Stimulated activated CD8-positive, alpha-beta memory T cell treated with anti-CD3 and anti-CD28 coated beads, Interleukin-2, amount 100 ng/mL, for 1 hour (primary cell): ENCODE data around the gene PIK3R3.

ENCODE experiments used
- DNase-seq, 2 donors: peaks; one replicate each; pipeline ENCODE4 v3.0.0-alpha.2; 2020; ENCODE audit warnings: low read depth in 2 of 2

Gene PIK3R3

DNA sequence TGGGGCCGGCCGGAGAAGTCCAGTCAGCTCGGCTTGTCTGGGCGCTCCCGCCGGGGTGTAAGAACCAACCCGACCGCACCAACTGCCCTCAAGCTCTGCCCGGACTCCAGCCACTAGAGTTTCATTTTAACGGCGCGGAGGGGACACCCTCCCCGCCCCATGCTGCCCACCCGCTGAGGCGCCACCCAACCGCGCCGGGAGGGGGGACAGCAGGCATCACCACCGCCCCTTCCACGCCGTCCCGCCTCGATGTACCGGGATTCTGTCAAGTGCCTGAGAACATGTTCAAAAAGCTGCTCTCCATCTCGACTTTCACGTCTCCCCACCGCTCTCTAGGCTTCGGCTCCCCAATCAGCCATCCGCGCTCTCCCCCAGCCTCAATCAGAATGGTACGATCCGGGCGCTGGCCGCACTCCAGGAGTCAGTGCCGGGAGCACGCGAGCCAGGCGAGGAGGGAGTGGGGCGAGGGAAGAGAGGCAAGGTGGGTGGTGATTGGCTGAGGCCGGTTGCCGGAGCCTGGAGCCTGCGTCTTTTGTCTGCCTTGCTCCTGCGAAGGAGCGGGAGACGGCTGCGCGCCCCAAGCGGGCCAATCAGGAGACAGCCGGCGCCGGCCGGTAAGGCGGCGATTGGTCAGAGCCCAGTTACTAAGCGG, at the start of gene PIK3R3:
Gene PIK3R3 (minus strand): TSS at position 101 of the 652 bp plus-strand sequence. CDS start 677 bp downstream, outside the sequence.
- peak; percentile 68 to 71 for DNase-seq

- no peak for DNase-seq
These were observed 49.2 kb upstream of the PIK3R3 start for GRCh38 chr1:46181343-46182260.

- no peak for DNase-seq
These were observed 47.7 kb upstream of the PIK3R3 start for GRCh38 chr1:46180082-46180616.

DNA sequence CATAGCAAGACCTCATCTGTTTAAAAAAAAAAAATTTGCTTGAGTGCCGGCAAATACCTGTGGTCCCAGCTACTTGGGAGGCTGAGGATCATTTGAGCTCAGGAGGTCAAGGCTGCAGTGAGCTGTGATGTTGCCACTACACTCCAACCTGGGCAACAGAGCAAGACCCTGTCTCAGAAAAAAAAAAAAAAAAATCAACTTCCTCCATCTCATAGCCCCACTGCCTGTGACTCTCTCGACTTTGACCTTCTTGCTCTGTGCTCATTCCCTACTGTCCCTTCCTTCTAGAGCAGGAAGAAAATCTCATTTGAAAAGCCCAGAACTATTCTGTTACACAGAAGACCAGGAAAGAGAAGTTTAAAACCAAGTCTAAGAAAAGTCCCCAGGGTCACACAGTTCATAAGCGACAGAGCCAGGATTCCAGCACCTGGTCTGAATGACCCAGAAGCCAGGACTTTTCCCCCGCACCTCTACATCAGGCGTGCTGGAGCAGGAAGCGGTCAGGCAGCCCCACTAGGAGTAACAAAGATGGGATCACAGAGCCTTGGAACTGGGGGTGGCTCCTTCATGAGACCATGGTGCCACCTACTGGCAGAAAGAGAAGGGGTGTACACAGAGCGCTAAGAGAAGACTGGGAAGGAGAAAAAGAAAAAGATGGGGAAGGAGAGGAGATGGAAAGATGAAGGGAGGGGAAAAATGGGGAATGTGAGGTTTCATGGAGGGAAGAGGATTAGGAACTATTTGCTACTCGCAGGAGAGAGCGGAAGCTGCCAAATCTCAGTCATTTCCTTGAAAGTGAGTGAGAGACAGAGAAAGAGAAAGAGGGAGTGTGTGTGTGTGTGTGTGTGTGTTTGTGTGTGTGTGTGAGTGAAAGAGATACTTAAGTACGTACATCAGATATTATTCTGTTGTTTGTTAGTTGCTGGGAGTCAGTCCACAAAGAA, 47.0 kb upstream of the PIK3R3 start:
- DNase-seq: peak; percentile 28 to 47

DNA sequence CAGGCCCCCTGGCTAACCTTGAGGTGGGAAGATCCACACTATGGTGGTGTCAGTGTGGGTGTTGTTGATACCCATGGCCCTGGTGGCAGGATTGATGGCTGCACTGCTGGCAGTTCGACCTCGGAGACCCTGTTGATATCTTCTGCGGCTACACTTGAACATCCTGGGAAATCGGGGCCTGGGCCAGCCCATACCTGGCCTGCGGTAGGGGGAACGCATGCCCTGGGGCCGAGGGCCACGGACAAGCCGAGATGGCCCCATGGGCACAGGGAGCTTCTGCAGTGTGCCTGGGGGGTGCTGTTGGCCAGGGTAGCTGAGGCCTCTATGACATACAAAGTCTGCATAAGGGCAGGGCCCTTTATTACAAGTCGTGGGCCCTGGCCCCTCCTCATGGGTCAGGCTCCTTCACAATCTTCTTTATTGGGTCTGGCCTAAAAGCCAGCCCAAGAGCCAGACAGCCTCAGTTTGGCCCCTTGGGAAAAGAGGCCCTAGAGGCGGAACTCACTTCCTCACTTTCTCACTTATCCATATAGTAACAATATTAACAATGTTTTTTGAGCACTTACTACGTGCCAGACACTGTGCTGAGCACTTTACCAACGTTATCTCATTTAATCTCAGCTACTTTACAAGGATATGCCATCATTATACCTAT, 43.9 kb upstream of the PIK3R3 start, which contains the start of gene P3R3URF:
Gene P3R3URF (minus strand): TSS at position 278 of the 655 bp plus-strand sequence. CDS start 17 bp downstream, at position 261.
- no peak for DNase-seq

GRCh38 chr1:46175243-46175642, 42.8 kb upstream of the PIK3R3 start:
- DNase-seq: no peak

DNA sequence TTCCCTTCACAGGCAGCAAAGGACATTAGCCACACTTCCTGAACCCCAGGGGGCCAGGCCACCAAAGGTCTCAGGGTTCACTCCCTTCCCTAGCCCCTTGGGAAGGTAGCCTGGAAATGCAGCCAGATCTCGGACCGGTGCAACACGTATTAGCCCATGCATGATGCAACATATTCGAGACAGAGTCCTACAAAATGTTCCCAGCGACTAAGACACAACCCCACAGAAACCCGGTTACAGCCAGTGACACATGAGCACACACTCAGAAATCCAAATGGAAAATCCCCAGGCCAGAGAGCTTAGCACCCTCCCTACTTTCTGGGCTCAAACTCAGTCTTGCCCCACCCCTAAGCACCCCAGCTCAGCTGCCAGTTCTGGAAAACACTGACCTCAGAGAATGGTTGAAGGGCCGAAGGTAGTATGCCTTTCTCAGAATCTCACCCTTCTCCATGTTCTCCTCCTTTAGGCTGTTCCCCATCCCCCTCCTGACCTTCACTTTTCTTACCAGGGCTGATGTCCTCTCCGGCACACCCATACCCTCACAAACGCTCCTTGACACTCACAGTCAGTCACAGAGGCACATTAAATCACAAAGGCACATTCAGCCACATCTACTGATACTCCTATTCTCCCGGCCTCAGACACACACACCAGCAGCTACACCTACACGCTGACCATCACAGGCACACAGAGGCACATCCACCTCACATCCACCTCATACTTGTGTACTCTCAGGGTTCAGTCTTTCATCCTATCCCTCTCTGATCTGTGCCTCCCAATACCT, 42.2 kb upstream of the PIK3R3 start, which contains the start of gene TSPAN1:
Gene TSPAN1 (plus strand): TSS at position 640 of the 784 bp plus-strand sequence. CDS start 6,021 bp downstream, outside the sequence.
- DNase-seq: no peak

DNA sequence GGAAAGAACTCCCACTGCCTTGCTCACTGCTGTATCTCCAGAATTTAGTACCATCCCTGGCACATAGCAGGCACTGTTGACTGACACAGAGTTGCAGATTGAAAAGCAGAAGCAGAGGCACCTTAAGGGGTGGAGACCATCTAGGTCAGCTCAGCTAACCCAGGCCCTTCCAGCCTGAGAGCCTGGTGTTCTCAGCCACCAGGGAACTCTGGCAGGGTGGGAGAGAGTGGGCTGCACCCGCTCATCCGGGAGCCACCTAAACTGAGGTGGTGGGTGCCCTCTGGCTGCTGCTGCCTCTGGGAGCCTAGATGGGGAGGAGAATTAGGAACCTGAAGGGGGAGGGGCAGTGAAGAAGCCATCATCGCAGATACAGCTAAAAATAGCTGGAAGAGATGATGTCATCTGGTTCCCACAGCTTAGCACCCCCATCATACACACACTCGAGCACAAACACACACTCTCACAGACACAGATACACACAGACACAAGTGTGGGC, 41.0 kb upstream of the PIK3R3 start:
- no peak for DNase-seq

DNA sequence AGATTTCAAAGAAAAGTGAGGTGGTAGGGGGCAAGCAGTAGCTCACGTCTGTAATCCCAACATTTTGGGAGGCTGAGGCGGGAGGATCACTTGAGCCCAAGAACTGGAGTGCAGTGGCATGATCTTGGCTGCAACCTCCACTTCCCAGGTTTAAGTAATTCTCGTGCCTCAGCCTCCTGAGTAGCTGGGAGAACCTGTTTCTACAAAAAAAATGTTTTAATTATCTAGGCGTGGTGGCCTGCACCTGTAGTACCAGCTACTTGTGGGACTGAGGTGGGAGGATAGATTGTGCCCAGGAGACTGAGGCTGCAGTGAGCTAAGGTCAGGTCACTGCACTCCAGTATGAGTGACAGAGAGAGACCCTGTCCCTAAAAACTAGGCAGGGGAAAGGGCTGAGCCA, 39.9 kb upstream of the PIK3R3 start:
- no peak for DNase-seq

- DNase-seq: no peak
These were observed 39.4 kb upstream of the PIK3R3 start for GRCh38 chr1:46171871-46172270.

GRCh38 chr1:46171351-46171750, 38.9 kb upstream of the PIK3R3 start:
- no peak for DNase-seq

GRCh38 chr1:46169811-46170454, 37.5 kb upstream of the PIK3R3 start:
- DNase-seq: no peak

DNA sequence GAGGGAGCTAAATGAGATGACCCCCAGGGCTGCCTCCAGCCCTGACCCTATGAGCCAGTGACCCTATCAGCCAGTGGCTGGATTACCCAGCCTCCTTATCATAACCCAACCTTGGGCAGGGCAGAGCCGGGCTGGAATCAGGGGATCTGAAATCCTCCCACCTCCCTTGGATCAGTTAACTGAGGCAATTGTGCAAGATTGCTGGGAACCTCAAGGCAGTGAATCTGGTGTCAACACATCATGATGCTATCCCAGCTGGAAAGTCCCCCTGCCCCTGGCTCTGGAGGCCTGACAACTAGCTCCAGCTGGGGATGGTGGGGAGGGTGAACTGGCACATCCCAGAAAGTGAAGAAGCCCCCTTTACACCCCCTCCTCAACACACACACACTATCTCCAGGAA, 36.0 kb upstream of the PIK3R3 start:
- no peak for DNase-seq

DNA sequence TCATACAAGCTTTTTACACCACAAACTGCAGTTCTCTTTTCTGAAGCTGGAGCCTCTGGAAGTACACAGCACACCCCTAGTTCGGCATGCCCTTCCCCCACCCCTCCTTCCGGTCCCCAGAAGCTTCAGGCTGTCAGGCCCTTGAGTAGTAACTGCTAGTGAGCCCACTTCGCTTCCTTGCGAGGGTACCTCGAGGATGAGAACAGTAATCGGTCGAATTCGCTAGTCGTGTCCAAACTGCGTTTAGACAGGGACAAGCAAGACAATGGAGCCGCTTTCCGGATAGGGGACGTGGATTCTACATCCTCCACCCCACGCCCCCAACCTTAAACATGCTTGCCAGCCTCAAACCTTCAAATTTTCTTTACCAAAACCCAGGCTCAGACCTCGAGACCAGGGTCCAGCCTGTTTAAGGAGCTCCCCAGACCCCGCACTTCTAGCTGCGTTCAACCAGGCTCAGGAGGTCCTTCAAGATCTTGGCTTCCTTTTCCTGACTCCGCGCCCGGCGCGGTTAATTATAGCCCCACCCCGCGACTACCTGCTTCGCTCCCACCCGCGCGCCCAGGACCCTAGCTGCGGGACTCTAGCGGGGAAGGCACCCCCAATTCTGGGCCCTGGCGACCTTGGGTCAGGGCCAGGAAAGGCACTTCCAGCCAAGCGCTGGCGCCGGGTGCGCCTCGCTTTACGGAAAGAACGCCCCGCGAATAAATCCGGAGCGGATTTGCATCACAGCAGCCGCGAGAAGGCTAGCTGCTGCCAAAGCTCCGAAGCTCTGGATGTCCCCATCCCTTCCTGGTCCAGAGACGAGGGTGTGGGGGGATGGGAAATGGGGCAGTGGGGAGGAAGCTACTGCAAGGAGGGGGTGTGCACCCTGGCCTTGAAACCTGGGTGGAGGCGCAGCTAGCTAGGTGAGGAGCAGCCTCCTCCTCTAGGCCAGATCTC, 34.4 kb upstream of the PIK3R3 start:
- peak in 1 of 2 donors; percentile 20 for DNase-seq

DNA sequence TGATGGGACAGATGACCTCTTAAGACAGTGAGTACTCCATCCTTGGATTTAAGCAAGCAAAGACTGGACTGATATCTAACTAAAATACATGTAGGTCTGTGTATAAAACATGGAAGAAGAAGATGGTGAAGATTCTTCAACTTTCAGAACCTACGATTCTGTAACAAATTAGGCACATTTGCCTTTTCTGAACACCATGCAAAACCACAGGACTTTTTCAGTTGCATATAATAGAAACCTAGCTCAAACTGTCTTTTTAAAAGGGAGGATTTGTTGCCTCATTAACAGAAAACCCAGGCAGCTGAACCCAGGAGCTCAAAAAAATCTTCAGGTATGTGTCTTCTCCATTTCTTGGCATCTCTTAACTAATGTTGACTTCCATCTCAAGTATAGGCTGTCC, 27.8 kb upstream of the PIK3R3 start:
- no peak for DNase-seq

DNA sequence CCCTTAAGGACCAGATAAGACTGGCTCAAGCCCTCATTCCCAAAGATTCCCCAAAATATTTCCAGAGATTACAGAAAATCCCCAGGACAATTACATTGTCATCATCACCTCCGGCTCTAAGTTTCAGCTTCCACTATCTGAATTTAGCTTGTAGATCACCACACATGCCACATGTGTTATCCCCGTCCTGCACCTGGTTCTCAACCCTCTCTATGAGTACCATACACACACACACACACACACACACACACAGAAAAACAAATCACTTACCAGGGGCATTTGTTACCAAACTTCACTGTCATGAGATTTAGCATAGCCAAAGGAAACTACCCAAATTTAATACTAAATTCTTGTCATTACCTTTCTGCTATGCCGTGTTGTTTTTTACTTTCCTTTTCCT, 27.1 kb upstream of the PIK3R3 start:
- no peak for DNase-seq

GRCh38 chr1:46158312-46159281, 26.2 kb upstream of the PIK3R3 start:
- no peak for DNase-seq
